Activated CD8-positive, alpha-beta memory T cell treated with anti-CD3 and anti-CD28 coated beads for 4 hours (primary cell): ENCODE results near the gene SPARC.
"Not testable (repeated sequence)": the region's sequence is repeated elsewhere in the genome, so short reads cannot be mapped to it uniquely, and the experiment has no call there.

Experiments used
- DNase-seq, 2 donors: peaks; one replicate each; pipeline ENCODE4 v3.0.0-alpha.2; 2020; ENCODE audit warnings: low read depth in 2 of 2

Gene SPARC, protein sequence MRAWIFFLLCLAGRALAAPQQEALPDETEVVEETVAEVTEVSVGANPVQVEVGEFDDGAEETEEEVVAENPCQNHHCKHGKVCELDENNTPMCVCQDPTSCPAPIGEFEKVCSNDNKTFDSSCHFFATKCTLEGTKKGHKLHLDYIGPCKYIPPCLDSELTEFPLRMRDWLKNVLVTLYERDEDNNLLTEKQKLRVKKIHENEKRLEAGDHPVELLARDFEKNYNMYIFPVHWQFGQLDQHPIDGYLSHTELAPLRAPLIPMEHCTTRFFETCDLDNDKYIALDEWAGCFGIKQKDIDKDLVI

DNA sequence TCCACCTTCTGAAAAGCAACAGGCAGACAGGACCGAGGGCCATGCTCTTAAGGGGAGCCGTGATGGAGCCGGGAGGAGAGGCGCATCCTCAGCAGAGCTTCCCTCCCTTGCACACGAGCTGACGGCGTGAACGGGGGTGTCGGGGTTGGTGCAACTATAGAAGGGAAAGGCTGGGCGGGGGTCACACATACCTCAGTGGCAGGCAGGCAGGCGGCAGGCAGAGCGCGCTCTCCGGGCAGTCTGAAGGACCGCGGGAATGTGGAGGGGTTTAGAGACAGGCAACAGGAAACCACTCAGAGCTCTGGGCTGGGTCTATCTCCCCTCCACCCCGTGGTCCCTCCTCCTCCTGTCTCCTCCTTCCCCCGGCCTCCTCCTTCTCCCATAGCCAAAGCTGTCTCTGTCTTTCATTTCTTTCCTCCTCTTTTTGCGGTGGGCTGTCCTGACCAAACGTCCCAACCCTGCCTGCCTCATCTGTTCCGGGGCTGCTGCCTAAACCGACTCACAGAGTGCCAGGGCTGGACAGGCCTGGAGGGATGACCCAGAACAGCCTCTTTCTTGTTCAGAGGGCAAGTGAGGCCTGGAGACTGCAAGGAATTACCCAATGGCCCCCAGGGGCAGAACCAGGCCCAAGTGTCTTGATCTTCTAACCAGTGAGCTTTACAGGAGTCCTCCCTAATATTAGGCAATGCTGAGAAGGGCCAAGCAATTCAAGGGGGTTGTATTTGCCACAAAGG is at the start of gene SPARC:
SPARC (minus strand) TSS at position 242 of the 734 bp plus-strand sequence. CDS start 10,727 bp downstream, outside the sequence.
- no peak for DNase-seq

DNA sequence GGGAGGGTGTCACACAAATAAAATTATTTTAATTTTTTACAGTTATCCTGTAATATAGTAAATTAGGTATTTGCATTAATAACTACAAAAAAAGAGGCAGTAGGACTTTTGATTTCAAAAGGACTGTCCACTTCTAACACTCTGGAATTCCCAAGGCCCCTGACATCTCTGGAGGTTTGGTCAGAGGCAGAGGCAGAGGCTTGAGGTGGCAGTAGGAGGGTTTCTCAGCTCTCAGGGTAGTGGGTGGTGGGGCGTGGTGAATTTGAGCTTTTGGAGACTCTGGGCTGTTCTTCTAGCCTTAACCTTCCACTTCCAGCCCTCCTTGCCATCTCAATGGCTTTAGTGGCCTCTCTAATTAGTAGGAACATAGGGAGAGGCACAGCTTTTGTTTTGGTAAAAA is 48.9 kb upstream of the SPARC start:
- DNase-seq = no peak

DNA sequence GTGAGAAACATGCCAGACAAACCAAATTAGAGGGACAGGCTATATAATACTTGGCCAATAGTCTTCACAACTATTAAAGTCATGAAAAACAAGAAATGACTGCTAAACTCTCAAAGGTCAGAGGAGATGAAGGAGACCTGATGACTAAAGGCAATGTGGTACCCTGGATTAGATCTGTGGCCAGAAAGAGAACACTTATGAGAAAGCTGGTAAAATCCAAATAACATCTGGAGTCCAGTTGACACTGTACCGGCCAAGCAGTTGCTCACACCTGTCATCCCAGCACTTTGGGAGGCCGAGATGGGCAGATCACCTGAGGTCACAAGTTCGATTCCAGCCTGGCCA is 47.3 kb upstream of the SPARC start:
- no peak for DNase-seq

DNA sequence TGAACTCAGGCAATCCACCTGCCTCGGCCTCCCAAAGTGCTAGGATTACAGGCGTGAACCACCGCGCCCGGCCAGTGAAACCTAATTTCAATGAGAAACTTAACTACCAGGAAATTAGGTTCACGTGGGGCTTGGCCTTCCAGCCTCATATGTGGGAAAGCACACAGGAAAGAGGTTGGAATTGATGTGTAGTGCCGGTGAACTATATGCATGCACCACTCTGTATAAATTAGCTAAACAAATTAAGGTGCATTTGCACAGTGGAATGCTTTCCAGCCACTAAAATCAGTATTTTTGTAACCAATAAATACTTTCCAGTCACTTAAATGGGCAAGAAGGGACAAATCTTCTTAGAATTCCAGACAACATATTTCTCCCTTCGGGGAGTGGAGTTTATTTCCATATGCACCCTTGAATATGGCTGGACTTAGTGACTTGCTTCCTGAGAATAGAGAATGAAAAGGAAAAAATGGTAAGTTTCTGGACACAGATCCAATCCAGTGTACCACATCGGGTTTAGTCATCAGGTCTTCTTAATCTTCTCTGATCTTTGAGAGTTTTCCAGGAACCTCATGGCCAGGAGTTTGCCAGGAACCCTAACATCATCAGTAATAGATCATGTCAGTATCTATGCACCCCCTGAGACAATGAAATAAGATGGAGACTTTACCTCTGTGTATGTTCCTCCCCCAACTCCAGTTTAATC is 46.8 kb upstream of the SPARC start:
- DNase-seq = no peak

DNA sequence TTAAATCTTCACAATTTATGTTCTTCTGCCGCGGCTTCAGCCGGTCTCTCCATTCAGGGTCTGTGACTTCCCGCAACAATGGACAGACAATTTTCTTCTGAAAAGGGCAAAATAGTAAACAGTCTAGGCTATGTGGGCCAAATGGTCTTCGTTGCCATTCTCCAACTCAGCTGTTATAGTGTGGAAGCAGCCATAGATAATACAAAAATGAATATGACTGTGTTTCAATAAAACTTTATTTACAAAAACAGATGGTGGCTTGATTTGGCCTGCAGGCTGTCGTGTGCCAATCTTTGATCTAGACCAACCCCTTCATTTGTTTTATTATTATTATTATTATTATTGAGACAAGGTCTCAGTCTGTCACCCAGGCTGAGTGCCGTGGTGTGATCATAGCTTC is 43.7 kb upstream of the SPARC start:
- no peak for DNase-seq

DNA sequence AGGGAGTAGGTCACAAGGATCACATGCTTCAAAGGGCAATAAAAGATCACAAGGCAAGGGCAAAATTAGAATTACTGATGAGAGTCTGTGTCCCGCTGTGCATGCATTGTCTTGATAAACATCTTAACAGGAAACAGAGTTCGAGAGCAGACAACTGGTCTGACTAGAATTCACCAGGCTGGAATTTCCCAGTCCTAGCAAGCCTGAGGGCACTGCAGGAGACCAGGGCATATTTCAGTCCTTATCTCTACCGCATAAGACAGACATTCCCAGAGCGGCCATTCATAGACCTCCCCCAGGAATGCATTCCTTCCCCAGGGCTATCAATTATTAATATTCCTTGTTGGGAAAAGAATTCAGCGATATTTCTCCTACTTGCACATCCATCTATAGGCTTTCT is 42.9 kb upstream of the SPARC start:
- not testable (repeated sequence) for DNase-seq

DNA sequence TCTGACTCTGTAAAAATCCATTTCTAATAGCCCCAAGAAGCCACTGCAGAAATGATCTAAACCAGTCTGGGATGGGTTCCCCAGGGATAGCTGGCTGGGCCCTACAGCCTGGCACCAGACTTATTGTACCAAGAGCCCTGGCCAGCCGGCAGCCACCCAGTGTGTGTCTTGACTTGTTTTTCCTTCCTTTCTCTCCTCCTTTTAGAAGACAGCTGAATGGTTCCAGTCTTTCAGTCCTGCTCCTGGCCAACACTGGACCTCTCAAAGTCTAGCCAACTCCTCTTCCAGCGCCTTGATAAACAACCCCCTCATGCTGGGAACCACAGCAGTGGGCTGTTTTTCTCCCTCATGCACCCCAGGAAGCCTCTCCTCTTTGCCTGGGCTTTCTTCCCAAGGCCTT is 37.6 kb upstream of the SPARC start:
- no peak for DNase-seq

DNA sequence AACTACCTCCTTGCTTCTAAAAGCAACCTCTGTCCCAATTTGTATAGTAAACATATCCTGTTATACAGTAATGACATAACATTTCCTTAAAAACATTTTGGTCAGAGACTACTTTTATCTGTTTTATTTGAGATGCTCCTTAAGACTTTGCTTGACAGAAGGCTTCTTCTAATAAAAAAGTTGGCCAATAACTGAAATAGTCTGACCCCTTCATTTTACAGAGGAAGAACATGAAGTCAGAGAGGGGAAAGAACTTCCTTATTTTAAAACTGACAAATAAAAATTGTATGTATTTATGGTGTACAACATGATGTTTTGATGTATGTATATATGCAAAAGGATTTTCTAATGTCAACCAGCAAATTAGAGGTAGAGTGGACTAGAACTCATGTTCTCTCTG is 35.8 kb upstream of the SPARC start:
- DNase-seq = no peak

DNA sequence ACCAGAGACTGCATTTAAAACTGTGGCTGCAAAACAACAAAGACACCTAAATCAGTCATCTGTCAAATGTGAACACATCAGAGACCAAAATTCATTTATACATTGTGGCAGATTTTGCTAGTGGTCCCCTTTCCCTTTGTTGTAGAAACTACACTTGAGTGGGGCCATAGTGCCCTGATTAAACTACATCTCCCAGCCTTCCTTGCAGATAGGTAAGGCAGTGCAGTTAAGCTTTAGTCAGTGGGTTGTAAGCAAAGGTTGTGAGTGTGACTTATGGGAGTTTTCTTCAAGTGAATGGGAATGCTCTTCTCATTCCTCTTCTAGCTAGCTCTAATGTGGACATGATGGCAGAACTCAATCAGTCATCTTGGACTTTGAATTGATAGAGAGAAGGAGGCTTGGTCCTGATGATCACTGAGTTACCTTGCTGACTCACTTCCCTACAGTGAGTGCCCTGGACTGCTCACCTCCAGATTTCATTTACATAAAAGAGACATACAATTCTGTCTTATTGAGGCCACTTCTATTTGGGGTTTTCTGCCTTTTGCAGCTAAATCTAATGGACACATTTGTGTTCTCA is 35.2 kb upstream of the SPARC start:
- DNase-seq = no peak

DNA sequence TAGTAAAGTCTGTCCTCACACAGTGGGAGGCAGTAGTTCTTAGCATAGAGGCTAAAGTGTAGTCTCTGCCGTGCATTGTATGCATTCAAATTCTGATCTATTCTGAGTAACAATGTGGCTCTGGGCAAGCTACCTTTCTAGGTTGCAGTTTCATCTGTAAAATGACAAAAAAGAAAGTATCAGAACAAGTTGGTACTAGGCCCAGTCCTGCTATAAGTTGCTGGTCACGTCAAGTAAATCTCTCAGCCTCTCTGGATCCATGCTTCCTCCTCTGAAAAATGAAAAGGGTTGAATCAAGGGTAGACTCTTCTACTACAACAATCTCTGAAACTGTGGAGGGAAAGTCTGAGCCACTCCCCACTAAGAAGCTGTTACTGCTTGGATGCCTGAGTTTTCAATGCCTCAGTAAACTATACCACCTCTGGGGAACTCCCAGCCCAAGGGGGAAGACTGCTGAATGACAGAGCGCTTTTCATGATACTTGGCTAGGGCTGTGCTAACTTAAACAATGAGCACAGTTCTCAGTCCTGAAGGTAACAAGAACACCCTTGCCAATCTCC is 34.5 kb upstream of the SPARC start:
- no peak for DNase-seq

DNA sequence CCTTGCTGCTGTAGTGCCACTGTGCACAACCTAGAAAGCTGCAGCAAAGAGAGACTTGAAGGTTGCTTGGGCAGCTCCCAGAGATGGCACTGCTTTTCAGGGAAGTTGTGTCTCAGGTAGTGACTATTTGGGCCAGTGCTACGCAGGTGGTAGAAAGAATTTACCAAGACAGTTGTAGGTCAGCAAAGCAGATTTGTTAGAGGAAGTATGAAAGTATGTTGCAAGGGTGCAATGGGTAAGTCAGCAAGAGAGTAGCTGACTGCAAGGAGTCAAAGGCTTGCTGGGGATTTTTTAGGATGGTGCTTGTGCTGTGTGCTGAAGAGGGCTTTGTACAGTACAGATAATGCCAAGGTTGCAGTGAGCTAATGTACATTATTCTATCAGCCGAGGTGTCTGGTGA is 33.5 kb upstream of the SPARC start:
- no peak for DNase-seq

DNA sequence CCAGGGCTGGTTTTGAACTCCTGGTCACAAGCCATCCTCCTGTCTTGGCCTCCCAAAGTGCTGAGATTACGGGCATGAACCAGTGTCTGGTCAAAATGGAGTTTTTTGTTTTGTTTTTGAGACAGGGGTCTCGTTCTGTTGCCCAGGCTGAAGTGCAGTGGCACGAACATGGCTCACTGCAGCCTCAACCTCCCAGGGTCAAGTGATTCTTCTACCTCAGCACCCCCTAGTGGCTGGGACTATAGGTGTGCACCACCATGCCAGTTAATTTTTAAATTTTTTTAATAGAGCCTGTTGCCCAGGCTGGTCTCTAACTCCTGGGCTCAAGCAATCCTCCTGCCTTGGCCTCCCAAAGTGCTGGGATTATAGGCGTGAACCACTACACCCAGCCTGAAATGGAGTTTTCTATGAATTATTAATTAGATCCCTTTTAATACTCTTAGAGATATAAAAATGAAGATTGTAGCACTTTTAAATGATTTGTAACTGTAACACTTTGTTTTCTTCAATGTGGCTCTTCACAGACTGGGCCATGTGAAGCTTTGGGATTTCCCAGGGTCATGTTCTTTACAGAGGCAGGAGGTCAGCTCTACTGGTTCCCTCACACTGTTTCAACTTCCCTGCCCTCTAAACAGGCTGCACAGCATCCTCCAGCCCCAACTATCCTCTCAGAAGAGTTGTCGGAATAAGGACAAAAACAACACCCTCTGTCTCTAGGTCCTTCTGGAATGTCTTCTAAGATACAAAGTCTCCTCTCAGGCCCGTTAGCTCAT is 32.7 kb upstream of the SPARC start:
- no peak for DNase-seq

DNA sequence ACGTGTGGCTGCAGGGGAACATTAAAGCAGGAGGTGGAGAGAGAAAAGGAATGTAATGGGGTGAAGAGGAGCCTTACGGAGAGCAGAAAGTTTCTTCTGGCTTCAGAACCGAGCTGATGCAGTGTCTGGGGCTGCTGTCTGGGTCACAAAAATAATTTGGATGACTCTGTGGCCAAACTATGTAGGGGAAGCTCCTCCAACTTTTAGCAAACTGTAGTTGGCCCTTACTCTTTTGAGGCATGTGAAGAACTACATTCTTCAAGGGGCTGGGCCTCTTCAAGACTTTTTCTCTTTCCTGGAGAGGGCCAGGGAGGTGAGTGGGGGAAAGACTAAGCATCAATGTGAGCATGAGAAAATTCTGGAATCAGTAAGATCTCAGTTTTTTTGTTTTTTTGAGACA is 31.9 kb upstream of the SPARC start:
- no peak for DNase-seq

DNA sequence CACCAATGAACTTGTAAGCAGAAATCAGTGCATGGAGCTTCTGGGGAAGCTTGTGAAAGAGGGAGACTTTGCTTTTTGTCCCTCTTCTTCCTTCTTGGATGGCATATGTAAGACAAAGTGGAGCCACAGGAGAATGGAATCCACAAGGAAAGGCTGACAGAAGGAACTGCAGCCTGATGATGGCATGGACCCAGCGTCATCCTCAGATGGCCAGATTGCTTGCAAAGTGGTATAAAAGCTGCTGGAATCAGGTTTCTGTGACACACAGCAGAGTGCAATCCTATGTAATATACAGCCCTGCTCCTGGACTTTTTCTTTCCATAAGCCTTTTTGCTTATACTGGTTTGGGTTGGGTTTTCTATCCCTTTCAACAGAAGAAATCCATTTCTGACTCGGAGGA is 31.4 kb upstream of the SPARC start:
- DNase-seq = no peak

DNA sequence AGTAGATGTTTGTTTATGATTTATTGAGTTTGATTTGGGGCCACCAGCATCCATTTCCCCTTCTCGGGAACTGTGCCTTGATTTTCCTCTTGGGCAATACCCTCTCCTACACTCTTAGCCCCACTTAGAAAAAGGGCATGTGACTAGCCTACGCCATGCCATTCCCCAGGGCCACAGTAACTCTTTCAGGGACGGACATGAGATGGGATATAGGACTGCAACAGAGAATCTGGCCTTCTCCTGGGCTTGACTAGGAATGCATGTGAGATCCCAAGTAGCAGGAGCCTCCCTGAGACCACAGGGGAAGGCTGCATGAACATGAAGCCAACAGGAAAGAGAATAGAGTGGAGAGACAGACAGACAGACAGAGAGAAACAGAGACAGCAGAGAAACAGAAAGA is 30.7 kb upstream of the SPARC start:
- DNase-seq = no peak

DNA sequence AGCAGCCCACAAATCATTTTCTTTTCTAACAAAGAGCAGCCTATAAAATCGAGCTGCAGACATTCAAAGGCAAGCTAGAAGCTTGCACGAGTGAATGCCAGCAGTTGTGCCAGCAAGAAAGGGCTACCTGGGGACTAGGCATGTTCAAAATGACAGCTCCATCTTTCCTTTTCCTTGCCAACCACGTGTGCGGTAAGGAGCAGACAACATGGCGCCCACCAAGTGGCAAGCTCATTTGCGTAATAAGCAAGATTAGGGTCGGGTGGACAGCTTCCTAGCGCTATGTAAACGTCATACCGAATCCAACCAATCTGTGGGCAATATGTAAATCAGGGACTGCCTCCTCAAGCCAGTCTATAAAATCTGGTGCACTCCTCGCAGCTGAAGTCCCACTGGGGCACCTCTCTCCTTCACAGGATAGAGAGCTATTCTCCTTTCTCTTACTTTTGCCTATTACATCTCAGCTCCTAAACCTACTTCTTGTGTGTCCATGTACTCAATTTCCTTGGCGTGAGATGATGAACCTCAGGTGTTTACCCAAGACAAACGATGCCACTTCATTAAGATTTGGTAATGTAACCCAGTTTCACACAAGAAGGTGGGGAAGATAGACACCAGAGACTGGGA is 22.5 kb upstream of the SPARC start:
- DNase-seq = no peak

DNA sequence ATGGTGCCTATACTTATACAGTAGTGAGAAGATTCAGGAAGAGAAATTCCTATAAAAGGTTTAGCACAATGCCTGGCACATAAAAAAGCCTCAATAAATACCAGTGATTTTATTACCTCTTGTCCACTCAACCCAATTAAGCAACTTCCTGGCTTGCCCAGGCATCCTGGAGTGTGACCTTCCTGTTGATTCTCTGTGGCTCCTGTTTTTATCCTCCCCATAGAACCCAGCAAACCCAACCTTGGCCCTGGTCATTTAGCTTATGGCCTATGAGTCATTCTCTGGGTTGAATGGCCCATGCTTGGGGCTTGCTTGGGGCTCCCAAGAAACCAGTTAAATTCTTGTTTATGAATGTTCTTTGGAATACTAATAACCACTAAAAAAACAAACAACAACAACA is 21.4 kb upstream of the SPARC start:
- DNase-seq = no peak

DNA sequence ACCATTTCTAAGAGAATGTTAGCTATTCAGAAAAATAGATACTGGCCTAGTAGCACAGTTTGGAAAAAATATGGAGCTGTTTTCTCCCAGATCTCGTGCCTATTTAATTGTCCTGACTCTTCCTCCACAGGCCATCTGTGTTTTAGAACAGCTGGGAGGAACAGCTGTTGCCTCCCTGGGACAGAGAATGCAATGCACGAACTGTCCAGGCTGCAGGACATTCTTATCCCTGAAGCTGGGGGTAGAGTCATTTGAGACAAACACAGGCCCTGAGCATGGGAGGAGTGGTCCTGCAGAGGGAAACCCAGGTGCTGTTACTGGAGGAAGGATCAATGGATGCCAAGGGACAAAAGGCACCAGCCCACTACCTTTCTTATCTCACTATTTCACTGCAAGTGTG is 20.9 kb upstream of the SPARC start:
- no peak for DNase-seq

DNA sequence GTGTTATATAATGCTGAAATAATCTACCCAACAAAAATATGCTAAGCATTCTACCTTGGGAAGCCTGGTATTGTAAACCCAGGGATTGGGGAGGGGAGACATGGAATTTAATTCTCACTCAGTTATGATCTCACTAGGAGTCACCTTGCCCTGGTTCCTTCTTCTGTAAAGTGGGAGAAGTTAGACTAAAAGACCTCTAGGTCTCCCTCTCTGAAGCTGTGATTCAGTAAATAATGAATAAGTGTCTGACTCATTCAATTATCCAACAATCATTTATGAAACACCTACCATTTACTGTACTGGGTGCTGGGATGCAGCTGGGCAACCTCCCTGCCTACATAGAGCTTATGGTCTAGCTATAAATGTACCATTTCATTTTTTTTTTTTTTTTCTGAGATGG is 20.2 kb upstream of the SPARC start:
- DNase-seq = no peak

DNA sequence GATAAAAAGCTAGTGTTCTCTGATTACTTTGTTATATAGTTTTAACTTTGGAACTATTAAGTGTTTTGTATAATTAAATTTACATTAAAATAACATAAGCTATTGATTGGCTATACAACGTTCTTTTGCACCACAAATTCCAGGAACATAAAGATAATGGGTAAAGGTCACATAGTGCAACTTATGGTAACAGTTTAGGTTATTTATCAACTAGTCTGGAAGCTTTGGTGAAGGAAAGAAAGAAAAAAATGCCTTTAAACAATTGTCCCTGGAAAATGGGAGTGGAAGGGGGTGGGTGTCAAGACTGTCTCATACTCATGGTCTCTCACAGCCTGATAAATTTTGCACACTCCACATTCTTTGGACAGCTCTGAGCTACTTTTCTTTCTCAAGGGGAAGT is 17.1 kb upstream of the SPARC start:
- no peak for DNase-seq

DNA sequence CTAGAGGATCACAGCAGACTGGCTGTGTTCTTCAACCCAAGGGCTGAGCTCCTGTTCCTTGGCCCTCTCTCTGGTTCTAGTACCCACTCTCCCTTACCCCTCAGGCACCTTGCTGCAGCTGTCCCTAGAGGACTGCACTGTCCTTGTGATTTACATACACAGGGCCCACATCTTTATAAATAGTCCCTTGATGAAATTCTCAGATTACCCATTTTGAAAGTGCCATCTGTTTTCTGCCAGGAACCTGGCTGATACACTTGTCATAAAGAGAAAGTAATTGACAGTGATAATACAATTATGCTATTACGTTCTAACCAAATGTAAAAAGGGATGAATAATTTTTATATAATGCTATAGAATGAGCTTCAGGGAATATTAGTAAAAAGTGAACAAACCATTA is 16.5 kb upstream of the SPARC start:
- no peak for DNase-seq
